ENCODE measurements around the gene TMEM213. TPM values are rescaled to one million over a fixed set of nuclear protein-coding genes. Genes with fewer than 3 reads are reported as not detected.

TMEM213 gene
- total and polyA plus RNA-seq, 2 of the 8 experiments (the other 6 are each of a cell fraction or from before 2014, with no cell fraction given), result 0.21 to 0.67 TPM

- no peaks in the 10 kb centered on the region for H3K23me2 ChIP-seq (ENCODE audit: low read depth, low read length)
- no peak overlapping the region for H3K56ac ChIP-seq (replicated peaks; ENCODE audit: insufficient read length, low read depth, low read length)
- no peak overlapping the region for H3K14ac ChIP-seq (ENCODE audit: insufficient read length)
- no peaks in the 10 kb centered on the region for H3K9me3 ChIP-seq (ENCODE audit: insufficient read depth in 2 of 2, low read depth in 1 of 2, low read length in 1 of 2)
- no peak overlapping the region for H3K9ac ChIP-seq (replicated peaks in 1 of 4; ENCODE audit: extremely low read depth in 1 of 4, low read depth in 3 of 4, low read length in 3 of 4)
- H3K36me3 ChIP-seq (ENCODE audit: control insufficient read depth in 2 of 4, insufficient read depth in 4 of 4, low read length in 3 of 4), result peaks cover 3 to 15% (median 9%) of the 10 kb centered on the region in 4 experiments; a peak in 5 of 8 replicates
- no peak overlapping the region for H2BK120ac ChIP-seq (replicated peaks; ENCODE audit: low read depth, low read length)
- H3K4me2 ChIP-seq (ENCODE audit: insufficient read depth in 1 of 2, low read depth in 2 of 2, low read length in 2 of 2), result no peak overlapping the region
- no peak overlapping the region for H2AK5ac ChIP-seq (ENCODE audit: low read depth, low read length)
- H2BK12ac ChIP-seq (ENCODE audit: low read depth, low read length), result no peak overlapping the region
- no peak overlapping the region for H3K23ac ChIP-seq (ENCODE audit: insufficient read length)
- H4K5ac ChIP-seq (ENCODE audit: insufficient read length, low read depth, low read length), result no peak overlapping the region
- H4K20me1 ChIP-seq (replicated peaks in 1 of 2; ENCODE audit: control insufficient read depth in 1 of 2, insufficient read depth in 2 of 2, low read length in 2 of 2), result no peaks in the 10 kb centered on the region
- no peak overlapping the region for H2BK20ac ChIP-seq (ENCODE audit: low read length)
- no peaks in the 10 kb centered on the region for H3K27me3 ChIP-seq (replicated peaks in 1 of 4; ENCODE audit: control insufficient read depth in 3 of 4, extremely low read depth in 1 of 4, insufficient read depth in 3 of 4, low read length in 3 of 4)
- WGBS, 2 experiments (ENCODE audit: extremely low coverage in 1 of 2, insufficient coverage in 1 of 2, insufficient read length in 1 of 2, insufficient replicate concordance in 2 of 2, low coverage in 1 of 2, low lambda C conversion rate in 2 of 2, missing lambda C conversion rate in 1 of 2), result 89% methylated on average over 21 of the region's 21 CpGs; no CpG with 5 or more reads in 1 of the 2 experiments
- no peak overlapping the region for H2BK5ac ChIP-seq (ENCODE audit: low read depth, low read length)
- FAIRE-seq, result no peak
- H2AFZ ChIP-seq (ENCODE audit: low read length), result no peak overlapping the region
- ChIA-PET CTCF (ENCODE audit: partially characterized antibody) (interaction anchor here (1.0 to 1.4 kb wide), 3 partner anchors 10 to 18 kb away, joined by 3 to 5 read pairs (median 3); no protein-coding TSS in a partner anchor), POLR2A (ENCODE audit: partially characterized antibody) (no interaction called here)
- H3K79me1 ChIP-seq (ENCODE audit: low read depth, low read length), result no peaks in the 10 kb centered on the region
- H4K8ac ChIP-seq (ENCODE audit: extremely low read depth, insufficient read depth, low read length), result no peak overlapping the region
- H3K4ac ChIP-seq (replicated peaks; ENCODE audit: insufficient read length, low read depth, low read length), result no peak overlapping the region
- H4K91ac ChIP-seq (replicated peaks; ENCODE audit: insufficient read length, low read length), result no peak overlapping the region
- DNase-seq (ENCODE audit: low read depth in 1 of 2, low spot score in 2 of 2), result no peak
- H3K18ac ChIP-seq (ENCODE audit: extremely low read depth, low read length), result no peak overlapping the region
- no peak overlapping the region for H2BK15ac ChIP-seq (ENCODE audit: low read length)
- no peaks in the 10 kb centered on the region for H3K4me1 ChIP-seq (replicated peaks in 1 of 4; ENCODE audit: control insufficient read depth in 3 of 4, insufficient read depth in 4 of 4, low read length in 3 of 4)
- no peaks in the 10 kb centered on the region for H3K79me2 ChIP-seq (ENCODE audit: control insufficient read depth in 1 of 2, insufficient read depth in 2 of 2, low read length in 2 of 2)
- H3K27ac ChIP-seq (ENCODE audit: low read depth, low read length), result no peak overlapping the region
- H3K4me3 ChIP-seq (ENCODE audit: extremely low read depth in 1 of 4, insufficient read depth in 2 of 4, low read depth in 3 of 4, low read length in 4 of 4), result no peak overlapping the region
- TF ChIP-seq KDM1A (IDR thresholded peaks at IDR 0.05; ENCODE audit: borderline replicate concordance, low read length) (no peak), SIN3A (conservative IDR thresholded peaks at IDR 0.05 in 1 of 2, IDR thresholded peaks at IDR 0.05 in 1 of 2; ENCODE audit: low read depth in 1 of 2, low read length in 2 of 2) (no peak), ATF2 (IDR thresholded peaks at IDR 0.05; ENCODE audit: low read length) (no peak), NRF1 (IDR thresholded peaks at IDR 0.05; ENCODE audit: low read depth, low read length) (no peak), TEAD4 (IDR thresholded peaks at IDR 0.05; ENCODE audit: low read depth, low read length) (no peak), ASH2L (IDR thresholded peaks at IDR 0.05; ENCODE audit: low read length) (no peak), NANOG (IDR thresholded peaks at IDR 0.05; ENCODE audit: insufficient read depth, low read depth, low read length, poor library complexity, severe bottlenecking) (no peak), SUZ12 (IDR thresholded peaks at IDR 0.05; ENCODE audit: low read length) (no peak), KDM5A (IDR thresholded peaks at IDR 0.05; ENCODE audit: low read length) (no peak), ATF3 (IDR thresholded peaks at IDR 0.05; ENCODE audit: insufficient read depth, low read depth, low read length) (no peak)
Measured at GRCh38 chr7:138871065-138871813, 73.4 kb downstream of the TMEM213 start.

Data from H1 (cell line).